ENCODE results near the gene C2CD2L.

DNA sequence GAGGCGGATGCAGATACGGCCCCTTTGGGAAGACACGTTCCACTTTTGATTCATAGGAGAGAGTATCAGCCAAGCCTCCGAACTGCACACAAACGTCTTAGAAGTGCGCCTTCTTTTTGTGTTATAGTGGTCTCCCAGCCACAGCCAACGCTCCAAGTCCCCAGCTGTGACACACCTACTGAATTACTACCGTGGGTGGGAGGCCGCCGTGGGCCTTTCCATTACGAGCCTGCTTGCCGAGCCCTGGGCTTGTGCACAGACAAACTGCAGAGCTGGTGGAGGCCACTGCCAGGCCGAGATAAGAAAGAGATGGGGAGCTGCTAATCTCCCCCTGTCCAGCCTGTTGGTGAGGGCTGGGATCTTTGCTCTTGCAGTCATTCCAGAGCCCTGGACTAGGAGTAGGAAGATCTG lies 21.7 kb upstream of the C2CD2L start:
- TF ChIP-seq, protein P1, sequence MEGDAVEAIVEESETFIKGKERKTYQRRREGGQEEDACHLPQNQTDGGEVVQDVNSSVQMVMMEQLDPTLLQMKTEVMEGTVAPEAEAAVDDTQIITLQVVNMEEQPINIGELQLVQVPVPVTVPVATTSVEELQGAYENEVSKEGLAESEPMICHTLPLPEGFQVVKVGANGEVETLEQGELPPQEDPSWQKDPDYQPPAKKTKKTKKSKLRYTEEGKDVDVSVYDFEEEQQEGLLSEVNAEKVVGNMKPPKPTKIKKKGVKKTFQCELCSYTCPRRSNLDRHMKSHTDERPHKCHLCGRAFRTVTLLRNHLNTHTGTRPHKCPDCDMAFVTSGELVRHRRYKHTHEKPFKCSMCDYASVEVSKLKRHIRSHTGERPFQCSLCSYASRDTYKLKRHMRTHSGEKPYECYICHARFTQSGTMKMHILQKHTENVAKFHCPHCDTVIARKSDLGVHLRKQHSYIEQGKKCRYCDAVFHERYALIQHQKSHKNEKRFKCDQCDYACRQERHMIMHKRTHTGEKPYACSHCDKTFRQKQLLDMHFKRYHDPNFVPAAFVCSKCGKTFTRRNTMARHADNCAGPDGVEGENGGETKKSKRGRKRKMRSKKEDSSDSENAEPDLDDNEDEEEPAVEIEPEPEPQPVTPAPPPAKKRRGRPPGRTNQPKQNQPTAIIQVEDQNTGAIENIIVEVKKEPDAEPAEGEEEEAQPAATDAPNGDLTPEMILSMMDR (IDR thresholded peaks at IDR 0.05): no peak
- TF ChIP-seq ZFX (IDR thresholded peaks at IDR 0.05; ENCODE audit: borderline replicate concordance): no peak

Measured in 22Rv1 (cell line).